Transverse colon (tissue), 4 donors: ENCODE data around the gene COG2. TPM values are rescaled to one million over a fixed set of nuclear protein-coding genes. Genes with fewer than 3 reads are reported as not detected.

Experiments used
- DNase-seq: peaks from one replicate; pipeline ENCODE4 v3.0.0-alpha.2; 2019
- H3K27ac ChIP-seq, 4 donors: fragments of 200-600 bp; sonication (generic); 2 replicates each; pipeline ENCODE4 v1.5.1; 2016 to 2018; ENCODE audit warnings: inconsistent platforms in 4 of 4
- H3K27me3 ChIP-seq: fragments of 200-600 bp; sonication (generic); 2 replicates; pipeline ENCODE4 v1.5.1; 2017; ENCODE audit warnings: inconsistent platforms
- H3K36me3 ChIP-seq, 4 donors: fragments of 200-600 bp; sonication (generic); 2 replicates each; pipeline ENCODE4 v1.5.1; 2017 to 2019; ENCODE audit warnings: inconsistent platforms in 4 of 4
- H3K4me1 ChIP-seq, 4 donors: fragments of 200-600 bp; sonication (generic); 2 replicates each; pipeline ENCODE4 v1.5.1; 2017 to 2020; ENCODE audit warnings: inconsistent platforms in 4 of 4
- H3K4me3 ChIP-seq, 4 donors: fragments of 200-600 bp; sonication (generic); 1 replicate in 1 of 4; 2 replicates in 3 of 4; pipeline versions ENCODE4 v1.5.1 to v1.6.1; 2017 to 2019; ENCODE audit warnings: inconsistent platforms in 4 of 4
- H3K9me3 ChIP-seq, 2 donors: fragments of 200-600 bp; sonication (generic); 2 replicates each; pipeline ENCODE4 v1.5.1; 2017 to 2019; ENCODE audit warnings: inconsistent platforms in 2 of 2
- CTCF ChIP-seq, 5 experiments: fragments of 200-600 bp in 3 of 5; fragments of 450-650 bp in 2 of 5; sonication (generic) in 3 of 5; IDR thresholded peaks; 1 replicate in 2 of 5; 2 replicates in 3 of 5; pipeline ENCODE4 v1.5.1; 2016 to 2017; ENCODE audit warnings: antibody characterized with exemption in 5 of 5, inconsistent platforms in 3 of 5, mild to moderate bottlenecking in 2 of 5, moderate library complexity in 1 of 5
- EP300 ChIP-seq: sonication (generic); formaldehyde crosslinking; IDR thresholded peaks from one replicate; pipeline ENCODE4 v1.6.1; 2017; ENCODE audit warnings: antibody characterized with exemption, low read depth
- POLR2A ChIP-seq: fragments of 450-650 bp; IDR thresholded peaks from one replicate; pipeline ENCODE4 v1.6.1; 2016; ENCODE audit warnings: antibody characterized with exemption, mild to moderate bottlenecking, moderate library complexity
- POLR2AphosphoS5 ChIP-seq, 3 donors: sonication (generic); formaldehyde crosslinking; IDR thresholded peaks; one replicate each; pipeline ENCODE4 v1.6.1; 2016; ENCODE audit warnings: antibody characterized with exemption in 3 of 3
- WGBS, 2 donors: methylation state at CpG; one replicate each; pipeline ENCODE4 v1.1.5; 2018; ENCODE audit warnings: low coverage in 1 of 2; 5-methylcytosine and 5-hydroxymethylcytosine counted together
- in situ Hi-C, 4 donors: fragments of 200-750 bp; cut with MboI; loops; one replicate each; pipeline versions ENCODE4 v1.15.0 to v1.15.1; 2017; ENCODE audit warnings: low sequenced_read_pairs in 3 of 4, low pct_ligation_motif_present in 1 of 4, low pct_unique_long_range_greater_than_20kb in 1 of 4
- intact Hi-C: fragments of 100-400 bp; cut with DNase I; formaldehyde crosslinking; loops from one replicate; pipeline ENCODE4 v1.15.1; 2023; ENCODE audit warnings: low total_unique reads
- total RNA-seq, 4 donors: library from RNA; depleted of rRNA; stranded (reverse); fragments of >200 nt; gene quantifications; one replicate each; pipeline ENCODE4 v1.1.0, GENCODE V29; 2016

Gene COG2
- total RNA-seq, 4 donors from 2014 or later: 14.3 to 43.3 (median 29.2) TPM

GRCh38 chr1:230708631-230709580 lies 66.6 kb downstream of the COG2 start:
- peak; percentile 89 for DNase-seq
- in situ Hi-C loops: no loop called here
- TF ChIP-seq POLR2AphosphoS5 (IDR thresholded peaks at IDR 0.05): peak in 2 of 3 donors; percentile 43 to 63
- TF ChIP-seq EP300: peak; percentile 29
- no peak for TF ChIP-seq CTCF (IDR thresholded peaks at IDR 0.05)
- peak; percentile 23 for TF ChIP-seq POLR2A
- H3K4me1 ChIP-seq: peaks cover 0 to 18% (median 8%) of the 10 kb centered on the region in 4 donors
- H3K4me3 ChIP-seq: no peak overlapping the region
- no peaks in the 10 kb centered on the region for H3K36me3 ChIP-seq
- intact Hi-C loops: no loop called here
- H3K27ac ChIP-seq: peak overlapping the region; percentile 44 to 67 (median 59)
- 56 to 62% methylated on average over 3 to 16 of the region's 16 CpGs for WGBS, 2 donors
- H3K9me3 ChIP-seq: no peaks in the 10 kb centered on the region
- H3K27me3 ChIP-seq: no peaks in the 10 kb centered on the region

DNA sequence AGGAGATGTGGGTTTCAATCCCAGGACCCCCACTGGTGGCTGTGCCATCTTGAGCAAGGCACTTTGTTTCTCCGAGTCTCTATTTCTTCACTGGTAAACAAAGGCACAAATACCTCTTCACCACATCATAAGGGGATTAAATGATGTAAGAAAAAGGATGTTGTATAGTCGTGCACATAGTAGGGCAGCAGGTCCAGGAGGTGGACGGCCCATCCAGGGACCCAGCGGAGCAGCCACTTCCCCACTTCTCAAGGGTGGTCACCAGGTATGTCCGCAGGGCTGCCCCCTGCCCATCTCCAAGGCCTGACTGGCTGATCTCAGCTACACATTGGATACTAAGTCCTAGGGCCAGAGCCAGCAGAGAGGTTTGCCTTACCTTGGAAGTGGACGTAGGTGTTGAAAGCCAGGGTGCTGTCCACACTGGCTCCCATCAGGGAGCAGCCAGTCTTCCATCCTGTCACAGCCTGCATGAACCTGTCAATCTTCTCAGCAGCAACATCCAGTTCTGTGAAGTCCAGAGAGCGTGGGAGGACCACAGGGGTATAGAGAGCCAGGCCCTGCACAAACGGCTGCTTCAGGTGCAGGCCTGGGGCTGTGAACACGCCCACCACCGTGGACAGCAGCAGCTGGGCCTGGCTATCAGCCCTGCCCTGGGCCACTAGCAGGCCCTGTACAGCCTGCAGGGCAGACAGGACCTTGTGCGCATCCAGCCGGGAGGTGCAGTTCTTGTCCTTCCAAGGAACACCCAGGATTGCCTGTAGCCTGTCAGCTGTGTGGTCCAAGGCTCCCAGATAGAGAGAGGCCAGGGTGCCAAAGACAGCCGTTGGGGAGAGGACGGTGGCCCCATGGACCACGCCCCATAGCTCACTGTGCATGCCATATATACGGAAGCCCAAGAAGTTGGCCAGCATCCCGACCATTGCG lies 67.6 kb downstream of the COG2 start:
- Histone ChIP-seq H3K27me3 (no peaks in the 10 kb centered on the region), H3K27ac (no peak overlapping the region), H3K9me3 (no peaks in the 10 kb centered on the region), H3K4me1 (peaks cover 0 to 26% (median 14%) of the 10 kb centered on the region in 4 donors), H3K4me3 (no peak overlapping the region), H3K36me3 (no peaks in the 10 kb centered on the region)
- TF ChIP-seq EP300: no peak
- no peak for TF ChIP-seq POLR2A
- TF ChIP-seq CTCF (IDR thresholded peaks at IDR 0.05): no peak
- TF ChIP-seq POLR2AphosphoS5 (IDR thresholded peaks at IDR 0.05): no peak
- 80 to 88% methylated on average over 2 to 14 of the region's 18 CpGs for whole genome bisulfite sequencing, 2 donors
- in situ Hi-C loops: no loop called here
- DNase-seq: no peak
- intact Hi-C loops: no loop called here

DNA sequence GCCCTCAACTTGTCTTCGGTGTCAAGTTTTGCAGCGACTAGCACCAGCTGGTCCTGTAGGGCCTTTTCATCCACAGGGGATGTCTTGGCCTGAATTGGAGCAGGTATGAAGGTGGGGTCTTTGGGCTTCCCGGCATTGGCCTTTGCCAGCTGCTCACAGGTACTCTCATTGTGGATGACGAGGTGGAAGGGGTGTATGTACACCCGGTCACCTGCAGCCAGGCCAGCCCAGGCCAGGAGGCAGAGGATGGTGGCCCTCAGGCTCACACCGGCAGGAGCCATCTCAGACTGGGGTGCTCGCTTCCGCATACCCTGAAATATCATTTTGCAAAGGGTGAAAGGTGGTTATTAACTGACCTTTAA lies 68.2 kb downstream of the COG2 start:
- 80 to 93% methylated on average over 1 to 8 of the region's 8 CpGs for WGBS, 2 donors
- in situ Hi-C loops (no loop called here), intact Hi-C loops (no loop called here)
- DNase-seq: no peak
- TF ChIP-seq EP300 (no peak), POLR2AphosphoS5 (IDR thresholded peaks at IDR 0.05) (no peak), CTCF (IDR thresholded peaks at IDR 0.05) (no peak), POLR2A (no peak)
- no peaks in the 10 kb centered on the region for H3K36me3 ChIP-seq
- H3K9me3 ChIP-seq: no peaks in the 10 kb centered on the region
- H3K4me3 ChIP-seq: no peak overlapping the region
- H3K4me1 ChIP-seq: peaks cover 0 to 26% (median 14%) of the 10 kb centered on the region in 4 donors
- H3K27me3 ChIP-seq: no peaks in the 10 kb centered on the region
- no peak overlapping the region for H3K27ac ChIP-seq

- in situ Hi-C loops (no loop called here), intact Hi-C loops (no loop called here)
- Histone ChIP-seq H3K4me1 (peaks cover 0 to 26% (median 14%) of the 10 kb centered on the region in 4 donors), H3K27ac (no peak overlapping the region), H3K27me3 (no peaks in the 10 kb centered on the region), H3K9me3 (no peaks in the 10 kb centered on the region), H3K4me3 (no peak overlapping the region), H3K36me3 (no peaks in the 10 kb centered on the region)
- DNase-seq: no peak
- no peak for TF ChIP-seq CTCF (IDR thresholded peaks at IDR 0.05)
- WGBS, 2 donors: 82 to 83% methylated on average over 1 to 3 of the region's 3 CpGs
These were observed 69.0 kb downstream of the COG2 start for GRCh38 chr1:230711245-230711644.
